Loucy (cell line): Measurements from ENCODE around the gene MKI67.

Experiments used
- H2AFZ ChIP-seq: fragments of 200-600 bp; sonication (generic); 2 replicates; pipeline ENCODE4 v1.6.0; 2016; ENCODE audit warnings: antibody characterized with exemption, mild to moderate bottlenecking, low read length, moderate library complexity
- H3F3A ChIP-seq: fragments of 200-600 bp; 2 replicates; pipeline ENCODE4 v1.6.0; 2016; ENCODE audit warnings: antibody characterized with exemption, low read depth, mild to moderate bottlenecking
- H3K27me3 ChIP-seq: fragments of 200-600 bp; sonication (generic); 2 replicates; pipeline ENCODE4 v1.6.1; 2014; ENCODE audit warnings: low read length, mild to moderate bottlenecking; ENCODE audit not compliant: insufficient read depth, poor library complexity, severe bottlenecking
- H3K36me3 ChIP-seq: fragments of 200-600 bp; sonication (generic); 2 replicates; pipeline ENCODE4 v1.6.1; 2016; ENCODE audit warnings: low read length; ENCODE audit not compliant: insufficient read depth
- H3K4me1 ChIP-seq: fragments of 200-600 bp; sonication (generic); 2 replicates; pipeline ENCODE4 v1.5.1; 2014; ENCODE audit warnings: low read length, mild to moderate bottlenecking; ENCODE audit not compliant: insufficient read depth, poor library complexity, severe bottlenecking
- H3K4me2 ChIP-seq: fragments of 200-600 bp; sonication (generic); 2 replicates; pipeline ENCODE4 v1.6.0; 2014; ENCODE audit warnings: antibody characterized with exemption, low read length, low read depth, mild to moderate bottlenecking; ENCODE audit not compliant: poor library complexity, severe bottlenecking
- H3K4me3 ChIP-seq: fragments of 200-600 bp; sonication (generic); 2 replicates; pipeline ENCODE4 v1.5.1; 2014; ENCODE audit warnings: low read length, mild to moderate bottlenecking, mixed read lengths; ENCODE audit not compliant: poor library complexity, severe bottlenecking
- H3K79me2 ChIP-seq: fragments of 200-600 bp; sonication (generic); 2 replicates; pipeline ENCODE4 v1.6.1; 2014; ENCODE audit warnings: low read length; ENCODE audit not compliant: insufficient read depth
- H3K9ac ChIP-seq: fragments of 200-600 bp; sonication (generic); 2 replicates; pipeline ENCODE4 v1.6.0; 2014; ENCODE audit warnings: mild to moderate bottlenecking, low read depth, low read length, moderate library complexity; ENCODE audit not compliant: poor library complexity, severe bottlenecking
- H3K9me2 ChIP-seq: fragments of 200-600 bp; sonication (generic); replicated peaks from 2 replicates; pipeline ENCODE4 v1.6.1; 2016; ENCODE audit warnings: low read depth, low read length, mixed read lengths
- H3K9me3 ChIP-seq: fragments of 200-600 bp; sonication (generic); 2 replicates; pipeline ENCODE4 v1.6.1; 2014; ENCODE audit warnings: mild to moderate bottlenecking, antibody characterized with exemption, low read length, low read depth; ENCODE audit not compliant: insufficient read depth
- H4K20me1 ChIP-seq: fragments of 200-600 bp; sonication (generic); 2 replicates; pipeline ENCODE4 v1.6.0; 2014; ENCODE audit warnings: antibody characterized with exemption, low read length, mild to moderate bottlenecking; ENCODE audit not compliant: insufficient read depth, poor library complexity, severe bottlenecking
- CTCF ChIP-seq: fragments of 200-600 bp; sonication (generic); conservative IDR thresholded peaks from 2 replicates; pipeline ENCODE4 v1.5.1; 2014; ENCODE audit warnings: mild to moderate bottlenecking, antibody characterized with exemption, low read length
- EZH2phosphoT487 ChIP-seq: fragments of 200-600 bp; IDR thresholded peaks from 2 replicates; pipeline ENCODE4 v1.6.1; 2018; ENCODE audit warnings: antibody characterized with exemption, mild to moderate bottlenecking, moderate library complexity, borderline replicate concordance

Gene MKI67

DNA sequence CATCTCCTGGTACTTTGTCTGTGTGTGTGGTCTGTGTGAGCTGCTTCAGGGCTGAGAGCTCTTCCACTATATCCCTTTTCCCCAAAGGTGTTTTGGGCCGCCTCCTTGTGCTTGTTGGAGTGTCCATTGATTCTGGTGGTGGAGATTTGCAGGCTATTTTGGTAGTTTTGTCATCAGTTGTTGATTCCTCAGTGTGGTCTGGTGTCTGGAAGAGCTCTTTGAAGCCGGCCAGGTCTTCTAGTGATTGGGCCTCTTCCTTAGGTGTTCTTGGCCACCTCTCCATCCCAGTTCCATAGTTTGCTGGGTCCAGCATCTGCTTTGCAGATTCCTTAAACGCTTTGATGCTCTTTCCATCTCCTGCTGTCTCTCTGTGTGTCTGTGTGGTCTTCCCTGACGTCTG lies 20.8 kb downstream of the MKI67 start:
- H3K4me3 ChIP-seq = no peak overlapping the region
- H2AFZ ChIP-seq = no peak overlapping the region
- no peaks in the 10 kb centered on the region; the same call in 1 of the 2 replicates for H3F3A ChIP-seq
- no peak overlapping the region for H3K9ac ChIP-seq
- peaks cover 55% of the 10 kb centered on the region for H3K79me2 ChIP-seq
- peaks cover 21% of the 10 kb centered on the region for H4K20me1 ChIP-seq
- no peaks in the 10 kb centered on the region for H3K27me3 ChIP-seq
- H3K4me1 ChIP-seq = no peaks in the 10 kb centered on the region
- no peaks in the 10 kb centered on the region for H3K9me3 ChIP-seq
- no peak overlapping the region for H3K4me2 ChIP-seq
- no peaks in the 10 kb centered on the region for H3K9me2 ChIP-seq
- TF ChIP-seq CTCF = no peak
- no peak for TF ChIP-seq EZH2phosphoT487
- H3K36me3 ChIP-seq = peaks cover 100% of the 10 kb centered on the region

- H3K4me2 ChIP-seq = no peak overlapping the region
- TF ChIP-seq CTCF = no peak
- TF ChIP-seq EZH2phosphoT487 = no peak
- no peak overlapping the region for H3K4me3 ChIP-seq
- no peaks in the 10 kb centered on the region for H3K9me2 ChIP-seq
- H3K9me3 ChIP-seq = no peaks in the 10 kb centered on the region
- H3K36me3 ChIP-seq = peaks cover 100% of the 10 kb centered on the region
- H3K79me2 ChIP-seq = peaks cover 59% of the 10 kb centered on the region
- H2AFZ ChIP-seq = no peak overlapping the region
- H3K27me3 ChIP-seq = no peaks in the 10 kb centered on the region
- H3K9ac ChIP-seq = no peak overlapping the region
- no peaks in the 10 kb centered on the region for H3K4me1 ChIP-seq
- H3F3A ChIP-seq = no peaks in the 10 kb centered on the region; the same call in 1 of the 2 replicates
- H4K20me1 ChIP-seq = peaks cover 15% of the 10 kb centered on the region
Measured at GRCh38 chr10:128103229-128103714, 23.0 kb downstream of the MKI67 start.

- H3K79me2 ChIP-seq = peaks cover 59% of the 10 kb centered on the region
- H3K36me3 ChIP-seq = peaks cover 100% of the 10 kb centered on the region
- no peaks in the 10 kb centered on the region for H3K9me2 ChIP-seq
- TF ChIP-seq EZH2phosphoT487 = no peak
- no peak for TF ChIP-seq CTCF
- H4K20me1 ChIP-seq = peaks cover 15% of the 10 kb centered on the region
- H3F3A ChIP-seq = no peaks in the 10 kb centered on the region; the same call in 1 of the 2 replicates
- H2AFZ ChIP-seq = no peak overlapping the region
- H3K4me1 ChIP-seq = no peaks in the 10 kb centered on the region
- H3K9ac ChIP-seq = no peak overlapping the region
- no peaks in the 10 kb centered on the region for H3K9me3 ChIP-seq
- no peaks in the 10 kb centered on the region for H3K27me3 ChIP-seq
- no peak overlapping the region for H3K4me3 ChIP-seq
- no peak overlapping the region for H3K4me2 ChIP-seq
Measured at GRCh38 chr10:128102480-128103228, 23.6 kb downstream of the MKI67 start.
